Raji (cell line): ENCODE data around the gene RPN1.

Experiments used
- POLR2A ChIP-seq: IDR thresholded peaks from 2 replicates; pipeline ENCODE4 v1.6.1; 2011; ENCODE audit warnings: low read depth, low read length, control low read depth; ENCODE audit not compliant: insufficient read depth

The RPN1 gene

GRCh38 chr3:128665362-128666021, 14.9 kb upstream of the RPN1 start:
- no peak for TF ChIP-seq POLR2A

GRCh38 chr3:128663151-128663550, 12.5 kb upstream of the RPN1 start:
- no peak for TF ChIP-seq POLR2A

- no peak for TF ChIP-seq POLR2A
Observed at GRCh38 chr3:128655531-128655930, 4.9 kb upstream of the RPN1 start.

- no peak for TF ChIP-seq POLR2A
Observed at GRCh38 chr3:128648940-128649663, 1.5 kb downstream of the RPN1 start.

- TF ChIP-seq POLR2A = no peak
Observed at GRCh38 chr3:128648402-128648801, 2.2 kb downstream of the RPN1 start.

- TF ChIP-seq POLR2A = no peak
Observed at GRCh38 chr3:128647307-128647706, 3.3 kb downstream of the RPN1 start.

- no peak for TF ChIP-seq POLR2A
Observed at GRCh38 chr3:128634075-128634611, 16.5 kb downstream of the RPN1 start.

- TF ChIP-seq POLR2A = no peak
Observed at GRCh38 chr3:128632301-128632700, 18.3 kb downstream of the RPN1 start.

GRCh38 chr3:128629936-128630335, 20.7 kb downstream of the RPN1 start:
- no peak for TF ChIP-seq POLR2A

- no peak for TF ChIP-seq POLR2A
Observed at GRCh38 chr3:128625409-128625945, 25.1 kb downstream of the RPN1 start.

- TF ChIP-seq POLR2A = no peak
Observed at GRCh38 chr3:128624526-128625138, 26.0 kb downstream of the RPN1 start.

GRCh38 chr3:128623762-128624176, 26.8 kb downstream of the RPN1 start:
- no peak for TF ChIP-seq POLR2A

- no peak for TF ChIP-seq POLR2A
Observed at GRCh38 chr3:128621931-128622330, 28.7 kb downstream of the RPN1 start.

- TF ChIP-seq POLR2A = no peak
Observed at GRCh38 chr3:128621234-128621633, 29.4 kb downstream of the RPN1 start.

- no peak for TF ChIP-seq POLR2A
Observed at GRCh38 chr3:128620268-128620691, 30.3 kb downstream of the RPN1 start.
